ENCODE measurements around the gene PPP6R3.

DNA sequence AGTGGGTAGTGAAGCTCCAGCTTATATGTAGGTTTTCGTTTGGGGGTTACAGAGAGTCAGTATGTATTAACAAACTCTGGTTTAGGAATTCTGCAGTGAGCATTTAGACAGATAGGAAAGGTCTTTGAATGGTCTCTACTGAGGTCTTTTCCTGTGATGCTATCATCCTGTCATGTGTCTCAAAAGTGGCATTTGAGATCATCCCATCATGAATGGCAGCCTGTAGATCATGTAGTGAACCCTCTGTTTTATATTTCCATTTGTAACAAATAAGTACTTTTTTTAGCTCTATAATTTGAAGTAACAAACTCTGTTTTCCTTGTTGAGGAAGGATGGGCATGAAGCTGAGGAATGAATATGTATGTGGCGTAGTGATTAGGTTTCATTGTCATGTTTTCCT lies 76.2 kb downstream of the PPP6R3 start:
- TF ChIP-seq POLR2A (IDR thresholded peaks at IDR 0.05; ENCODE audit: low read depth, low read length) = no peak
- TF ChIP-seq SIN3A (IDR thresholded peaks at IDR 0.05; ENCODE audit: low read depth, low read length) = no peak
- TF ChIP-seq, protein P1, sequence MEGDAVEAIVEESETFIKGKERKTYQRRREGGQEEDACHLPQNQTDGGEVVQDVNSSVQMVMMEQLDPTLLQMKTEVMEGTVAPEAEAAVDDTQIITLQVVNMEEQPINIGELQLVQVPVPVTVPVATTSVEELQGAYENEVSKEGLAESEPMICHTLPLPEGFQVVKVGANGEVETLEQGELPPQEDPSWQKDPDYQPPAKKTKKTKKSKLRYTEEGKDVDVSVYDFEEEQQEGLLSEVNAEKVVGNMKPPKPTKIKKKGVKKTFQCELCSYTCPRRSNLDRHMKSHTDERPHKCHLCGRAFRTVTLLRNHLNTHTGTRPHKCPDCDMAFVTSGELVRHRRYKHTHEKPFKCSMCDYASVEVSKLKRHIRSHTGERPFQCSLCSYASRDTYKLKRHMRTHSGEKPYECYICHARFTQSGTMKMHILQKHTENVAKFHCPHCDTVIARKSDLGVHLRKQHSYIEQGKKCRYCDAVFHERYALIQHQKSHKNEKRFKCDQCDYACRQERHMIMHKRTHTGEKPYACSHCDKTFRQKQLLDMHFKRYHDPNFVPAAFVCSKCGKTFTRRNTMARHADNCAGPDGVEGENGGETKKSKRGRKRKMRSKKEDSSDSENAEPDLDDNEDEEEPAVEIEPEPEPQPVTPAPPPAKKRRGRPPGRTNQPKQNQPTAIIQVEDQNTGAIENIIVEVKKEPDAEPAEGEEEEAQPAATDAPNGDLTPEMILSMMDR (IDR thresholded peaks at IDR 0.05 in 2 of 3, conservative IDR thresholded peaks at IDR 0.05 in 1 of 3; ENCODE audit: control insufficient read depth in 2 of 3, extremely low read depth in 1 of 3, insufficient read depth in 1 of 3, low read depth in 3 of 3, low read length in 3 of 3) = no peak
- no peak for TF ChIP-seq POLR2AphosphoS5 (IDR thresholded peaks at IDR 0.05; ENCODE audit: low read length)
- TF ChIP-seq HCFC1 (IDR thresholded peaks at IDR 0.05; ENCODE audit: low read length) = no peak
